GM12864 (cell line): Measurements from ENCODE around the gene TTF2.

ENCODE experiments used
- DNase-seq: peaks from one replicate; pipeline ENCODE4 v3.0.0-alpha.2; 2011; ENCODE audit warnings: low read depth
- H3K4me3 ChIP-seq: 2 replicates; pipeline ENCODE4 v1.5.1; 2011; ENCODE audit warnings: mild to moderate bottlenecking, low read depth, low read length, control low read depth
- CTCF ChIP-seq: IDR thresholded peaks from 2 replicates; pipeline ENCODE4 v1.5.1; 2011; ENCODE audit warnings: low read depth, mild to moderate bottlenecking, moderate library complexity, low read length, control low read depth, inconsistent platforms; ENCODE audit errors: missing control alignments

Gene TTF2

GRCh38 chr1:117068580-117068979, 8.5 kb downstream of the TTF2 start:
- H3K4me3 ChIP-seq, result no peak overlapping the region
- TF ChIP-seq CTCF, result no peak
- no peak for DNase-seq

GRCh38 chr1:117069220-117069844, 9.2 kb downstream of the TTF2 start:
- no peak for TF ChIP-seq CTCF
- H3K4me3 ChIP-seq, result no peak overlapping the region
- DNase-seq, result no peak

- TF ChIP-seq CTCF, result no peak
- no peak for DNase-seq
- no peak overlapping the region for H3K4me3 ChIP-seq
Measured at GRCh38 chr1:117070124-117070523, 10.0 kb downstream of the TTF2 start.

- no peak overlapping the region for H3K4me3 ChIP-seq
- no peak for DNase-seq
- TF ChIP-seq CTCF, result no peak
Measured at GRCh38 chr1:117076648-117077047, 16.5 kb downstream of the TTF2 start.

- H3K4me3 ChIP-seq, result no peak overlapping the region
- DNase-seq, result no peak
- TF ChIP-seq CTCF, result no peak
Measured at GRCh38 chr1:117077267-117077666, 17.1 kb downstream of the TTF2 start.

GRCh38 chr1:117079737-117080136, 19.6 kb downstream of the TTF2 start:
- no peak for DNase-seq
- H3K4me3 ChIP-seq, result no peak overlapping the region
- TF ChIP-seq CTCF, result no peak

- TF ChIP-seq CTCF, result no peak
- no peak for DNase-seq
- no peak overlapping the region for H3K4me3 ChIP-seq
Measured at GRCh38 chr1:117084231-117084630, 24.1 kb downstream of the TTF2 start.
